GM23338 (cell line): ENCODE data around the gene RHEX. TPM values are rescaled to one million over a fixed set of nuclear protein-coding genes. Genes with fewer than 3 reads are reported as not detected.

Source experiments
- ATAC-seq: fragments of 200-7000 bp; cut with Tn5 transposase; 3 replicates; pipeline ENCODE4 v1.9.1; 2020
- DNase-seq: peaks from one replicate; pipeline ENCODE4 v3.0.0-alpha.2; 2015; ENCODE audit warnings: low spot score
- H2AFZ ChIP-seq: fragments of 200-600 bp; sonication (generic); 2 replicates; pipeline ENCODE4 v1.8.0; 2016; ENCODE audit warnings: antibody characterized with exemption, mild to moderate bottlenecking, moderate library complexity
- H3F3A ChIP-seq: fragments of 200-600 bp; sonication (generic); replicated peaks from 2 replicates; pipeline ENCODE4 v1.8.0; 2017; ENCODE audit warnings: antibody characterized with exemption, mixed run types, low read depth
- H3K27ac ChIP-seq: fragments of 200-600 bp; sonication (generic); 2 replicates; pipeline ENCODE4 v1.6.1; 2016; ENCODE audit warnings: low read depth
- H3K27me3 ChIP-seq: fragments of 200-600 bp; sonication (generic); 2 replicates; pipeline ENCODE4 v1.8.0; 2016; ENCODE audit warnings: mild to moderate bottlenecking, mixed run types, moderate library complexity; ENCODE audit not compliant: insufficient read depth
- H3K36me3 ChIP-seq: fragments of 200-600 bp; sonication (generic); 2 replicates; pipeline ENCODE4 v1.8.0; 2016; ENCODE audit warnings: mild to moderate bottlenecking; ENCODE audit not compliant: insufficient read depth
- H3K4me1 ChIP-seq: fragments of 200-600 bp; sonication (generic); 2 replicates; pipeline ENCODE4 v1.8.0; 2016; ENCODE audit warnings: mild to moderate bottlenecking, moderate library complexity; ENCODE audit not compliant: insufficient read depth
- H3K4me2 ChIP-seq: fragments of 200-600 bp; sonication (generic); 2 replicates; pipeline ENCODE4 v1.7.1; 2017; ENCODE audit warnings: mixed run types
- H3K4me3 ChIP-seq: fragments of 200-600 bp; sonication (generic); 2 replicates; pipeline ENCODE4 v1.6.1; 2016; ENCODE audit warnings: mixed run types
- H3K79me2 ChIP-seq: fragments of 200-600 bp; sonication (generic); replicated peaks from 2 replicates; pipeline ENCODE4 v1.8.0; 2017; ENCODE audit warnings: mild to moderate bottlenecking; ENCODE audit not compliant: insufficient read depth
- H3K9me2 ChIP-seq: fragments of 200-600 bp; sonication (generic); 2 replicates; pipeline ENCODE4 v1.8.0; 2017; ENCODE audit not compliant: insufficient read depth
- H4K20me1 ChIP-seq: fragments of 200-600 bp; sonication (generic); replicated peaks from 2 replicates; pipeline ENCODE4 v1.8.0; 2017; ENCODE audit warnings: mild to moderate bottlenecking; ENCODE audit not compliant: insufficient read depth
- H3K27ac Mint-ChIP-seq: 2 replicates; pipeline ENCODE4 v1.8.0; 2020; ENCODE audit warnings: inconsistent platforms, mild to moderate bottlenecking, moderate library complexity, mixed read lengths
- H3K27me3 Mint-ChIP-seq: 3 replicates; pipeline ENCODE4 v1.8.0; 2022; ENCODE audit warnings: low read depth, mild to moderate bottlenecking, moderate library complexity, mixed read lengths, inconsistent platforms; ENCODE audit not compliant: insufficient read depth, poor library complexity
- H3K36me3 Mint-ChIP-seq: 3 replicates; pipeline ENCODE4 v1.8.0; 2021; ENCODE audit warnings: low read depth, mild to moderate bottlenecking, inconsistent platforms, moderate library complexity, mixed read lengths
- H3K4me1 Mint-ChIP-seq: 3 replicates; pipeline ENCODE4 v1.8.0; 2020; ENCODE audit warnings: mild to moderate bottlenecking, inconsistent platforms, mixed read lengths
- H3K4me3 Mint-ChIP-seq: 3 replicates; pipeline ENCODE4 v1.8.0; 2021; ENCODE audit warnings: moderate library complexity, mild to moderate bottlenecking, inconsistent platforms, mixed read lengths
- H3K9me3 Mint-ChIP-seq: 3 replicates; pipeline ENCODE4 v1.8.0; 2020; ENCODE audit warnings: moderate library complexity, mild to moderate bottlenecking, inconsistent platforms, mixed read lengths
- CREB1 ChIP-seq: fragments of 250-450 bp; sonication (Bioruptor Pico); IDR thresholded peaks from 2 replicates; pipeline ENCODE4 v1.5.0; 2020; ENCODE audit warnings: low read depth, mild to moderate bottlenecking, moderate library complexity
- CTCF ChIP-seq, 2 experiments: fragments of 200-600 bp in 1 of 2; sonication (generic) in 1 of 2; conservative IDR thresholded peaks; 2 replicates each; pipeline versions ENCODE4 v1.5.1 to v1.6.1; 2016 to 2017; ENCODE audit warnings: antibody characterized with exemption in 2 of 2, low read depth in 2 of 2, mild to moderate bottlenecking in 2 of 2, moderate library complexity in 1 of 2
- JUNB ChIP-seq: IDR thresholded peaks from one replicate; pipeline ENCODE4 v1.6.1; 2016; ENCODE audit warnings: antibody characterized with exemption; ENCODE audit not compliant: unreplicated experiment
- POLR2AphosphoS5 ChIP-seq: IDR thresholded peaks from 2 replicates; pipeline ENCODE4 v1.6.1; 2016; ENCODE audit warnings: antibody characterized with exemption, low read depth
- REST ChIP-seq: IDR thresholded peaks from one replicate; pipeline ENCODE4 v1.6.1; 2018; ENCODE audit warnings: antibody characterized with exemption; ENCODE audit not compliant: unreplicated experiment
- polyA plus RNA-seq: library from polyadenylated mRNA; unstranded; fragments of >200 nt; fragmentation: Nextera tagmentation; extraction: Ambion mirVana; gene quantifications from 2 replicates; pipeline ENCODE4 v1.2.1, GENCODE V29; 2016
- total RNA-seq: library from RNA; depleted of rRNA; stranded (reverse); fragments of >200 nt; shearing (Covaris generic); gene quantifications from 2 replicates; pipeline ENCODE4 v1.2.3, GENCODE V29; 2014

Gene RHEX
- total and polyA plus RNA-seq, 2 experiments from 2014 or later: not detected

DNA sequence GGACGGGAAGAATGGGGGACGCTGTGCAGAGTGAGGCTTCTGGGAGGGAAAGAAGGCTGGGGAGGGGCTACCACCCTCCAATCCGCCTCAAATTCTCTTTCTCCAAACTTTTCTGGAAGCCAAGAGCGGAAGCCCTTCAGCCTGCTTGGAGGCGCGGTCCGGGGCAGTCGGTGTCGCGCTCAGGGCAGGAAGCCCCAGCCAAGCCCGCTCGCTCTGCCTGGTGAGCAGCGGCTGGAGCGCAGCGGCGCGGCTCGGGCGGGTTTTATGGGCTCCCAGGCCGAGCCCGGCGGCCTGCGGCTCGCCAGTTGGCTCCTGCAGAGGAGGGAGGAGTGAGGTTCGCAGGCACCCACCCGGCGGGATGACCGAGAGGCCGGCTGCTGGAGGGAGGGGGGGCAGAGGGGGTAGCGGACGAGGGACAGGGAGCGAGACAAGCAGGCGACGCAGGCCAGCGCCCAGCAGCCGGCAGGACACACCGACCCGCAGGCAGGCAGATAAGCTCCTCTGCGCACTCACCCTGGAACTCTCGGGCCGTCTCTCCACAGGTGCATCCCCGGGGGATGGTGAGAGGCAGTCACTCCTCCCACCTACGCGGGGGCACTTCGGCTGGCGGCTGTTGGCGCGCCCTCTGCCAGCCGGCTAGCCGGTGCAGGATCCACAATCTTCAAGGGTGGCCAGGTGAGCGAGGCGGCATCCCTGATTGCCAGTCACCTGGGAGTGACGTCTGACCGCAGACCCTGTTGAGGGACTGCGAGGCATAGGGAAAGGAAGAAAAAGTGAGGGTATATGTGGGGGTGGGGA, 64.4 kb downstream of the RHEX start, which contains the start of gene AVPR1B:
Gene AVPR1B, minus strand, starts transcription at position 238 of the 798 bp plus-strand sequence. CDS start 498 bp downstream, outside the sequence.
- no peaks in the 10 kb centered on the region for H3K79me2 ChIP-seq
- no peaks in the 10 kb centered on the region for H3K9me2 ChIP-seq
- Mint-ChIP-seq H3K27me3 (peaks cover 26% of the 10 kb centered on the region), H3K27ac (no peak within 1 kb of the TSS), H3K36me3 (no peaks in the 10 kb centered on the region; the same call in 2 of the 3 replicates), H3K4me3 (peak within 1 kb of the TSS; percentile 77), H3K9me3 (peaks cover 18% of the 10 kb centered on the region), H3K4me1 (peaks cover 10% of the 10 kb centered on the region; the same call in 2 of the 3 replicates)
- H4K20me1 ChIP-seq: no peaks in the 10 kb centered on the region
- H3F3A ChIP-seq: peaks cover 4% of the 10 kb centered on the region; the same call in 1 of the 2 replicates
- H3K27ac ChIP-seq: no peak within 1 kb of the TSS
- ATAC-seq (peak; percentile 92), DNase-seq (peak; percentile 80)
- peak within 1 kb of the TSS; percentile 87 for H3K4me2 ChIP-seq
- TF ChIP-seq CREB1 (CRISPR knock-in tag) (peak; percentile 52), JUNB (no peak), CTCF (conservative IDR thresholded peaks at IDR 0.05; ENCODE audit: low read depth in 2 of 2) (peak; percentile 11 to 41; a peak in 1 of 4 replicates), POLR2AphosphoS5 (peak; percentile 41; the same call in 1 of the 2 replicates)
- peak within 1 kb of the TSS; percentile 73 for H3K4me3 ChIP-seq
- H3K4me1 ChIP-seq: peaks cover 3% of the 10 kb centered on the region; the same call in 1 of the 2 replicates
- H3K27me3 ChIP-seq: peaks cover 29% of the 10 kb centered on the region
- H2AFZ ChIP-seq: peak within 1 kb of the TSS; percentile 99
- no peaks in the 10 kb centered on the region for H3K36me3 ChIP-seq

DNA sequence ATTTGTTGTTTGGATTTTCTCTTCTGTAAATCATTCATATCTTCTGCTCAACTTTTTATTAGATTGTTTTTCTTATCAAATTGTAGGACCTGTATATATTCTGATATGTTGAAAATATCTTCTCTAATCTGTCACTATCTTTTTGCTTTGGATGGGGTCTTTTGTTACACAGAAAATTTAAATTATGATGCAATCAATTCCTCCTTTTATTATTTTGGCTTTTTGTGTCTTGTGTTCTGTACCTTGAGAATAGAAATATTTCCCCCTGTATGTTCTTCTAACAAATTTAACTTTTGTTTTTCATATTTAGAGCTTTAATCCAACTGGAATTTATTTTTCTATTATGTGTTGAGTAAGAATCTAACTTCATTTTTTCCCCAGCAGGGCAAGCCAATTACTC, 67.4 kb downstream of the RHEX start:
- Mint-ChIP-seq H3K9me3 (peaks cover 27% of the 10 kb centered on the region), H3K4me1 (peaks cover 10% of the 10 kb centered on the region; the same call in 2 of the 3 replicates), H3K4me3 (no peak overlapping the region), H3K27me3 (peaks cover 24% of the 10 kb centered on the region), H3K27ac (no peak overlapping the region), H3K36me3 (no peaks in the 10 kb centered on the region; the same call in 2 of the 3 replicates)
- Histone ChIP-seq H3K27me3 (peaks cover 29% of the 10 kb centered on the region), H3K27ac (no peak overlapping the region), H3F3A (peaks cover 4% of the 10 kb centered on the region; the same call in 1 of the 2 replicates), H3K9me2 (no peaks in the 10 kb centered on the region), H3K4me2 (no peak overlapping the region), H3K36me3 (no peaks in the 10 kb centered on the region), H2AFZ (no peak overlapping the region), H3K4me1 (peaks cover 3% of the 10 kb centered on the region; the same call in 1 of the 2 replicates), H3K79me2 (no peaks in the 10 kb centered on the region), H4K20me1 (no peaks in the 10 kb centered on the region), H3K4me3 (no peak overlapping the region)
- no peak for DNase-seq
- no peak for ATAC-seq
- TF ChIP-seq REST: no peak
